ENCODE results near the gene ARSB. TPM values are rescaled to one million over a fixed set of nuclear protein-coding genes. Genes with fewer than 3 reads are reported as not detected.

ARSB gene
- total RNA-seq, 1 experiment from 2014 or later, result 18.1 TPM

DNA sequence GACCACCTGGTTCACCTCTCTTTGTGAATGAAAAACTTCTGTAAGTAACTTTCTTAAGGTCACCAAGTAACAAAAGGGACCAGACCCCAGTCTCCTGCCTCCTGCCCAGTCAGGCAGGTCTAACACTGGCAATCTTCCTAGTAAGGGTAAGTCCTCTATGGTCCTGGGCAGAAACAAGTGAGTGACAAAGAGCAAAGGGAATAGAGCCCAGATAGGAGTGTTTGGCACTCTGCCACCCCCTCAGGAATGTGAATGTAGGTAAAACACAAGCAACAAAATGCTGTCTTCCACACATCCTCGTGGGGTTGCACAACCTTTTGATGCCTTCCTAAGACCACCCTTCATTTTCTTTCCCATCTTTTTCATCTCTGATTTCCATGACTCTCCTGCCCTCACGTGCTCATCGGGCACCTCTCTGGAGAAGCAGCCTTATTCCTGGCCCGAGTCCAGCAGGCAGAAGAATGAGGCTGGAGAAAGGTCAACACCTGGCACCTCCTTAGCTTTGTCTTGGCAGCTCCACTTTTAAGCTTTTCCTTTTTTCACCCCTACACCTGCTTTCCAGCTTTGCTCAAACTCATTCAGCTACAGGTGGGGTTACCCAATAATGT is 246.3 kb downstream of the ARSB start:
- no peaks in the 10 kb centered on the region for H3K4me1 ChIP-seq (ENCODE audit: control insufficient read depth, insufficient read depth, low read length)
- H3K27ac ChIP-seq (ENCODE audit: low read length), result no peak overlapping the region
- H3K36me3 ChIP-seq (ENCODE audit: control insufficient read depth, insufficient read depth, low read length), result no peaks in the 10 kb centered on the region
- DNase-seq (ENCODE audit: low read depth, low spot score), result no peak
- no peak for ATAC-seq
- H3K27me3 ChIP-seq (ENCODE audit: control insufficient read depth, insufficient read depth, low read length), result no peaks in the 10 kb centered on the region; the same call in 1 of the 2 replicates
- ChIA-PET CTCF (no interaction called here), POLR2A (no interaction called here)
- H3K9me3 ChIP-seq (ENCODE audit: control insufficient read depth, insufficient read depth, low read depth, low read length), result no peaks in the 10 kb centered on the region
- BruUV-seq (replicated peaks), result no TSS peak
- H3K4me3 ChIP-seq (ENCODE audit: low read depth in 2 of 2, low read length in 2 of 2), result no peak overlapping the region
- TF ChIP-seq TCF7L2 (IDR thresholded peaks at IDR 0.05; ENCODE audit: low read depth, low read length) (no peak), SIN3A (IDR thresholded peaks at IDR 0.05; ENCODE audit: borderline replicate concordance, insufficient read depth, low read depth, low read length) (no peak)
- TF ChIP-seq, protein P1, sequence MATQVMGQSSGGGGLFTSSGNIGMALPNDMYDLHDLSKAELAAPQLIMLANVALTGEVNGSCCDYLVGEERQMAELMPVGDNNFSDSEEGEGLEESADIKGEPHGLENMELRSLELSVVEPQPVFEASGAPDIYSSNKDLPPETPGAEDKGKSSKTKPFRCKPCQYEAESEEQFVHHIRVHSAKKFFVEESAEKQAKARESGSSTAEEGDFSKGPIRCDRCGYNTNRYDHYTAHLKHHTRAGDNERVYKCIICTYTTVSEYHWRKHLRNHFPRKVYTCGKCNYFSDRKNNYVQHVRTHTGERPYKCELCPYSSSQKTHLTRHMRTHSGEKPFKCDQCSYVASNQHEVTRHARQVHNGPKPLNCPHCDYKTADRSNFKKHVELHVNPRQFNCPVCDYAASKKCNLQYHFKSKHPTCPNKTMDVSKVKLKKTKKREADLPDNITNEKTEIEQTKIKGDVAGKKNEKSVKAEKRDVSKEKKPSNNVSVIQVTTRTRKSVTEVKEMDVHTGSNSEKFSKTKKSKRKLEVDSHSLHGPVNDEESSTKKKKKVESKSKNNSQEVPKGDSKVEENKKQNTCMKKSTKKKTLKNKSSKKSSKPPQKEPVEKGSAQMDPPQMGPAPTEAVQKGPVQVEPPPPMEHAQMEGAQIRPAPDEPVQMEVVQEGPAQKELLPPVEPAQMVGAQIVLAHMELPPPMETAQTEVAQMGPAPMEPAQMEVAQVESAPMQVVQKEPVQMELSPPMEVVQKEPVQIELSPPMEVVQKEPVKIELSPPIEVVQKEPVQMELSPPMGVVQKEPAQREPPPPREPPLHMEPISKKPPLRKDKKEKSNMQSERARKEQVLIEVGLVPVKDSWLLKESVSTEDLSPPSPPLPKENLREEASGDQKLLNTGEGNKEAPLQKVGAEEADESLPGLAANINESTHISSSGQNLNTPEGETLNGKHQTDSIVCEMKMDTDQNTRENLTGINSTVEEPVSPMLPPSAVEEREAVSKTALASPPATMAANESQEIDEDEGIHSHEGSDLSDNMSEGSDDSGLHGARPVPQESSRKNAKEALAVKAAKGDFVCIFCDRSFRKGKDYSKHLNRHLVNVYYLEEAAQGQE (IDR thresholded peaks at IDR 0.05; ENCODE audit: insufficient read depth in 1 of 2, low read depth in 2 of 2, low read length in 1 of 2), result no peak
- in situ Hi-C loops (cut with HindIII; ENCODE audit: low pct_unique_long_range_greater_than_20kb, low sequenced_read_pairs) (no loop called here), intact Hi-C loops (cut with micrococcal nuclease; ENCODE audit: unreplicated experiment) (no loop called here)

DNA sequence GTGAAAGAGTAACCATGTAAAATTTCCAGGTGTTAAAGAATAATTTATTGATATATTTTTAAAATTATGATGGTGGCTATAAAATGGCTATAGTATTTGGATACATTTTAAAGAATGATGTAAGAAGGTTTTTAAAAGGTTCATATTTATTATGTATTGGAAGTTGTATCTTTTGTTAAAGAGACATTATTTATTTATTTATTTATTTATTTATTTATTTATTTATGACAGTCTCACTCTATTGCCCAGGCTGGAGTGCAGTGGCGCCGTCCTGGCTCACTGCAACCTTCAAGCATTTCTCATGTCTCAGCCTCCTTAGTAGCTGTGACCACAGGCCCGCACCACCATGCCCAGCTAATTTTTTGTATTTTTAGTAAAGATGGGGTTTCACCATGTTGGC is 247.0 kb downstream of the ARSB start:
- BruUV-seq (replicated peaks), result no TSS peak
- ChIA-PET CTCF (no interaction called here), POLR2A (no interaction called here)
- ATAC-seq, result no peak
- Histone ChIP-seq H3K4me1 (ENCODE audit: control insufficient read depth, insufficient read depth, low read length) (no peaks in the 10 kb centered on the region), H3K27ac (ENCODE audit: low read length) (no peak overlapping the region), H3K9me3 (ENCODE audit: control insufficient read depth, insufficient read depth, low read depth, low read length) (no peaks in the 10 kb centered on the region), H3K4me3 (ENCODE audit: low read depth in 2 of 2, low read length in 2 of 2) (no peak overlapping the region), H3K36me3 (ENCODE audit: control insufficient read depth, insufficient read depth, low read length) (no peaks in the 10 kb centered on the region), H3K27me3 (ENCODE audit: control insufficient read depth, insufficient read depth, low read length) (no peaks in the 10 kb centered on the region)
- in situ Hi-C loops (cut with HindIII; ENCODE audit: low pct_unique_long_range_greater_than_20kb, low sequenced_read_pairs), result no loop called here
- no peak for DNase-seq (ENCODE audit: low read depth, low spot score)
- TF ChIP-seq, protein P1 (IDR thresholded peaks at IDR 0.05; ENCODE audit: insufficient read depth in 1 of 2, low read depth in 2 of 2, low read length in 1 of 2), result no peak
- TF ChIP-seq POLR2AphosphoS5 (IDR thresholded peaks at IDR 0.05; ENCODE audit: low read depth, low read length) (no peak), TCF7L2 (IDR thresholded peaks at IDR 0.05; ENCODE audit: low read depth, low read length) (no peak)
- intact Hi-C loops (cut with micrococcal nuclease; ENCODE audit: unreplicated experiment), result no loop called here
